Measurements from ENCODE around the gene WDR45B.
"Not testable (repeated sequence)": the region's sequence is repeated elsewhere in the genome, so short reads cannot be mapped to it uniquely, and the experiment has no call there.

WDR45B gene

GRCh38 chr17:82582709-82583108, 65.5 kb downstream of the WDR45B start:
- peaks cover 49% of the 10 kb centered on the region for H3K36me3 ChIP-seq
- no peak overlapping the region for H3K4me3 ChIP-seq (ENCODE audit: low read depth in 1 of 2, low read length in 1 of 2)
- no peak for TF ChIP-seq CTCF (IDR thresholded peaks at IDR 0.05)
- peaks cover 5 to 9% of the 10 kb centered on the region in 2 experiments for H3K4me1 ChIP-seq (ENCODE audit: control insufficient read depth in 1 of 2, insufficient read depth in 1 of 2, low read depth in 1 of 2, low read length in 1 of 2)
- H3K9me3 ChIP-seq, result no peaks in the 10 kb centered on the region
- peak overlapping the region; percentile 33 for H3K27ac ChIP-seq
- H3K27me3 ChIP-seq, result no peaks in the 10 kb centered on the region

GRCh38 chr17:82582213-82582612, 66.0 kb downstream of the WDR45B start:
- H3K4me3 ChIP-seq (ENCODE audit: low read depth in 1 of 2, low read length in 1 of 2), result no peak overlapping the region
- no peak for TF ChIP-seq CTCF (IDR thresholded peaks at IDR 0.05)
- H3K9me3 ChIP-seq, result no peaks in the 10 kb centered on the region
- H3K36me3 ChIP-seq, result peaks cover 46% of the 10 kb centered on the region
- peaks cover 5 to 9% of the 10 kb centered on the region in 2 experiments for H3K4me1 ChIP-seq (ENCODE audit: control insufficient read depth in 1 of 2, insufficient read depth in 1 of 2, low read depth in 1 of 2, low read length in 1 of 2)
- H3K27ac ChIP-seq, result peak overlapping the region; percentile 33
- H3K27me3 ChIP-seq, result no peaks in the 10 kb centered on the region

GRCh38 chr17:82579969-82580368, 68.3 kb downstream of the WDR45B start:
- H3K27ac ChIP-seq; H3K4me3 ChIP-seq (ENCODE audit: low read depth in 1 of 2, low read length in 1 of 2); H3K27me3 ChIP-seq; H3K9me3 ChIP-seq: not testable (repeated sequence)
- H3K36me3 ChIP-seq, result peaks cover 48% of the 10 kb centered on the region
- peaks cover 7 to 14% of the 10 kb centered on the region in 2 experiments for H3K4me1 ChIP-seq (ENCODE audit: control insufficient read depth in 1 of 2, insufficient read depth in 1 of 2, low read depth in 1 of 2, low read length in 1 of 2)

GRCh38 chr17:82577300-82577699, 70.9 kb downstream of the WDR45B start:
- Histone ChIP-seq H3K27me3 (no peaks in the 10 kb centered on the region), H3K9me3 (no peaks in the 10 kb centered on the region), H3K36me3 (peaks cover 44% of the 10 kb centered on the region), H3K27ac (no peak overlapping the region), H3K4me3 (ENCODE audit: low read depth in 1 of 2, low read length in 1 of 2) (no peak overlapping the region), H3K4me1 (ENCODE audit: control insufficient read depth in 1 of 2, insufficient read depth in 1 of 2, low read depth in 1 of 2, low read length in 1 of 2) (peaks cover 7 to 17% of the 10 kb centered on the region in 2 experiments)
- no peak for TF ChIP-seq CTCF (IDR thresholded peaks at IDR 0.05)

- not testable (repeated sequence) for H3K9me3 ChIP-seq; H3K4me3 ChIP-seq (ENCODE audit: low read depth in 1 of 2, low read length in 1 of 2); H3K27me3 ChIP-seq
- H3K27ac ChIP-seq, result peak overlapping the region; percentile 51
- H3K4me1 ChIP-seq (ENCODE audit: control insufficient read depth in 1 of 2, insufficient read depth in 1 of 2, low read depth in 1 of 2, low read length in 1 of 2), result peaks cover 7 to 14% of the 10 kb centered on the region in 2 experiments
- peaks cover 56% of the 10 kb centered on the region for H3K36me3 ChIP-seq
These were observed 72.5 kb downstream of the WDR45B start for GRCh38 chr17:82575581-82576221.

- peaks cover 65% of the 10 kb centered on the region for H3K36me3 ChIP-seq
- TF ChIP-seq CTCF (IDR thresholded peaks at IDR 0.05), result no peak
- no peaks in the 10 kb centered on the region for H3K27me3 ChIP-seq
- H3K4me1 ChIP-seq (ENCODE audit: control insufficient read depth in 1 of 2, insufficient read depth in 1 of 2, low read depth in 1 of 2, low read length in 1 of 2), result peaks cover 7 to 14% of the 10 kb centered on the region in 2 experiments
- no peak overlapping the region for H3K4me3 ChIP-seq (ENCODE audit: low read depth in 1 of 2, low read length in 1 of 2)
- H3K27ac ChIP-seq, result no peak overlapping the region
- no peaks in the 10 kb centered on the region for H3K9me3 ChIP-seq
These were observed 74.2 kb downstream of the WDR45B start for GRCh38 chr17:82574041-82574440.
